H1 (cell line): ENCODE measurements around the gene GNB1L. TPM values are rescaled to one million over a fixed set of nuclear protein-coding genes. Genes with fewer than 3 reads are reported as not detected.

Experiments used
- BCL11A ChIP-seq, 2 experiments: IDR thresholded peaks; one replicate each; pipeline ENCODE4 v1.6.1; 2011; ENCODE audit warnings: low read depth in 2 of 2, low read length in 2 of 2, mild to moderate bottlenecking in 2 of 2
- CHD1 ChIP-seq: IDR thresholded peaks from 2 replicates; pipeline ENCODE4 v1.6.1; 2012; ENCODE audit warnings: low read depth, low read length, improper control_type of control experiment
- HDAC2 ChIP-seq, 2 experiments: fragments of 300-600 bp in 1 of 2; sonication (generic) in 1 of 2; IDR thresholded peaks; 2 replicates each; pipeline ENCODE4 v1.6.1; 2011 to 2012; ENCODE audit warnings: low read depth in 2 of 2, low read length in 2 of 2, mild to moderate bottlenecking in 2 of 2, moderate library complexity in 2 of 2, borderline replicate concordance in 1 of 2, inconsistent platforms in 1 of 2
- JUND ChIP-seq: IDR thresholded peaks from 2 replicates; pipeline ENCODE4 v1.6.1; 2011; ENCODE audit warnings: mild to moderate bottlenecking, improper control_type of control experiment, low read length
- KDM4A ChIP-seq: IDR thresholded peaks from one replicate; pipeline ENCODE4 v1.7.1; 2012; ENCODE audit warnings: low read depth, mild to moderate bottlenecking, moderate library complexity, low read length, inconsistent platforms; ENCODE audit not compliant: severe bottlenecking
- PHF8 ChIP-seq: fragments of 200-600 bp; sonication (generic); conservative IDR thresholded peaks from 2 replicates; pipeline ENCODE4 v1.7.1; 2012; ENCODE audit warnings: low read depth, mild to moderate bottlenecking, inconsistent platforms, low read length, moderate library complexity
- RBBP5 ChIP-seq: IDR thresholded peaks from 2 replicates; pipeline ENCODE4 v1.7.1; 2012; ENCODE audit warnings: low read depth, mild to moderate bottlenecking, inconsistent platforms, low read length, moderate library complexity, borderline replicate concordance
- SAP30 ChIP-seq: fragments of 300-600 bp; sonication (generic); IDR thresholded peaks from 2 replicates; pipeline ENCODE4 v1.7.1; 2012; ENCODE audit warnings: low read length, moderate library complexity, mild to moderate bottlenecking, inconsistent platforms; ENCODE audit not compliant: insufficient read depth, insufficient replicate concordance
- SRF ChIP-seq: IDR thresholded peaks from 2 replicates; pipeline ENCODE4 v1.6.1; 2011; ENCODE audit warnings: mild to moderate bottlenecking, low read depth, low read length, moderate library complexity
- polyA plus RNA-seq, 7 experiments: library from polyadenylated mRNA; depleted of rRNA in 3 of 7; stranded (reverse) in 5 of 7; unstranded in 2 of 7; fragments of >200 nt in 5 of 7; fragments of 200-250 nt in 2 of 7; gene quantifications; 1 replicate in 5 of 7; 2 replicates in 1 of 7; 4 replicates in 1 of 7; pipeline versions ENCODE4 v1.2.1 to v1.2.3, GENCODE V29; 2011 to 2013; ENCODE audit warnings: missing spikeins in 2 of 7, mixed read lengths in 2 of 7
- total RNA-seq: library from RNA; stranded (reverse); fragmentation: NEBNext Ultra II Directional; extraction: Animal tissue kit (Norgen Biotek cat#: 25700); gene quantifications from 2 replicates; pipeline ENCODE4 v1.2.1, GENCODE V29; 2021
- TF ChIP-seq, protein P1 (sequence below): fragments of 300-600 bp; sonication (generic); IDR thresholded peaks from 2 replicates; pipeline ENCODE4 v1.7.1; 2012; ENCODE audit warnings: low read length, moderate library complexity, mild to moderate bottlenecking, inconsistent platforms; ENCODE audit not compliant: insufficient replicate concordance

Gene GNB1L
- total and polyA plus RNA-seq, 2 of the 8 experiments (the other 6 are each of a cell fraction or from before 2014, with no cell fraction given) = 14.0 to 15.6 TPM

DNA sequence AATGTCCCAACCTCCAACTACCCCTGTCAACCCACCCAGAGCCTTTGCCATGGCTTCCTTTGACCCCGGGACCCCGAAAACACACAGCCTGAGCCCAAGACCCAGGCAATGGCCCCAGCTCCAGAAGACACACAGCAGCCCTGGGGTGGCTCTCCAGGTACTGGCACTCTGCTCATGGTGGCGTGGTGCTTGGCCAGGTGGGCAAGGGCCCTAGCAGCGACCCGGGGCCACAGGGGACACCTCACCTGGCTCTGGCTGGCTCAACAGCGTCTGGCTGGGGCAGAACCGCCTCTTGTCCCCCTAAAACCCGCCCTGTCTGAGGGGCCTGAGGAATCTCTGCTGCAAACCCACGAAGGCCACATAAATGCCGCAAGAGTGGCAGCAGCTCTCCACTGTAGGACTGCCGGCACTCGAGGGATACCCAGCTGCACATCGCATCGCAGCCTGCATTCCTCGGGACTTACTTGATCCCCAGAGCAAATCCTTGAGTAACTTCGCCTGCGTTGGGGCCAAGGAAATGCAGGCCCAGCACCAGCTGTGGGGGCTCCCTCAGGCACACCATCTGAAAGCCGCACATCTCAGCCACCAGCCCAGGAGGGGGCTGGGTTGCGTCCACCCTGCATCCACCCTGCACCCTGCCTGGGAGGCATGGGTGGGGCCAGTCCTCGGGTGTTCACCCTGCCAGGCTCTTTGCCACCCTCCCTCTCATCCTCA is 23.1 kb upstream of the GNB1L start (continued):
- TF ChIP-seq, protein P1, sequence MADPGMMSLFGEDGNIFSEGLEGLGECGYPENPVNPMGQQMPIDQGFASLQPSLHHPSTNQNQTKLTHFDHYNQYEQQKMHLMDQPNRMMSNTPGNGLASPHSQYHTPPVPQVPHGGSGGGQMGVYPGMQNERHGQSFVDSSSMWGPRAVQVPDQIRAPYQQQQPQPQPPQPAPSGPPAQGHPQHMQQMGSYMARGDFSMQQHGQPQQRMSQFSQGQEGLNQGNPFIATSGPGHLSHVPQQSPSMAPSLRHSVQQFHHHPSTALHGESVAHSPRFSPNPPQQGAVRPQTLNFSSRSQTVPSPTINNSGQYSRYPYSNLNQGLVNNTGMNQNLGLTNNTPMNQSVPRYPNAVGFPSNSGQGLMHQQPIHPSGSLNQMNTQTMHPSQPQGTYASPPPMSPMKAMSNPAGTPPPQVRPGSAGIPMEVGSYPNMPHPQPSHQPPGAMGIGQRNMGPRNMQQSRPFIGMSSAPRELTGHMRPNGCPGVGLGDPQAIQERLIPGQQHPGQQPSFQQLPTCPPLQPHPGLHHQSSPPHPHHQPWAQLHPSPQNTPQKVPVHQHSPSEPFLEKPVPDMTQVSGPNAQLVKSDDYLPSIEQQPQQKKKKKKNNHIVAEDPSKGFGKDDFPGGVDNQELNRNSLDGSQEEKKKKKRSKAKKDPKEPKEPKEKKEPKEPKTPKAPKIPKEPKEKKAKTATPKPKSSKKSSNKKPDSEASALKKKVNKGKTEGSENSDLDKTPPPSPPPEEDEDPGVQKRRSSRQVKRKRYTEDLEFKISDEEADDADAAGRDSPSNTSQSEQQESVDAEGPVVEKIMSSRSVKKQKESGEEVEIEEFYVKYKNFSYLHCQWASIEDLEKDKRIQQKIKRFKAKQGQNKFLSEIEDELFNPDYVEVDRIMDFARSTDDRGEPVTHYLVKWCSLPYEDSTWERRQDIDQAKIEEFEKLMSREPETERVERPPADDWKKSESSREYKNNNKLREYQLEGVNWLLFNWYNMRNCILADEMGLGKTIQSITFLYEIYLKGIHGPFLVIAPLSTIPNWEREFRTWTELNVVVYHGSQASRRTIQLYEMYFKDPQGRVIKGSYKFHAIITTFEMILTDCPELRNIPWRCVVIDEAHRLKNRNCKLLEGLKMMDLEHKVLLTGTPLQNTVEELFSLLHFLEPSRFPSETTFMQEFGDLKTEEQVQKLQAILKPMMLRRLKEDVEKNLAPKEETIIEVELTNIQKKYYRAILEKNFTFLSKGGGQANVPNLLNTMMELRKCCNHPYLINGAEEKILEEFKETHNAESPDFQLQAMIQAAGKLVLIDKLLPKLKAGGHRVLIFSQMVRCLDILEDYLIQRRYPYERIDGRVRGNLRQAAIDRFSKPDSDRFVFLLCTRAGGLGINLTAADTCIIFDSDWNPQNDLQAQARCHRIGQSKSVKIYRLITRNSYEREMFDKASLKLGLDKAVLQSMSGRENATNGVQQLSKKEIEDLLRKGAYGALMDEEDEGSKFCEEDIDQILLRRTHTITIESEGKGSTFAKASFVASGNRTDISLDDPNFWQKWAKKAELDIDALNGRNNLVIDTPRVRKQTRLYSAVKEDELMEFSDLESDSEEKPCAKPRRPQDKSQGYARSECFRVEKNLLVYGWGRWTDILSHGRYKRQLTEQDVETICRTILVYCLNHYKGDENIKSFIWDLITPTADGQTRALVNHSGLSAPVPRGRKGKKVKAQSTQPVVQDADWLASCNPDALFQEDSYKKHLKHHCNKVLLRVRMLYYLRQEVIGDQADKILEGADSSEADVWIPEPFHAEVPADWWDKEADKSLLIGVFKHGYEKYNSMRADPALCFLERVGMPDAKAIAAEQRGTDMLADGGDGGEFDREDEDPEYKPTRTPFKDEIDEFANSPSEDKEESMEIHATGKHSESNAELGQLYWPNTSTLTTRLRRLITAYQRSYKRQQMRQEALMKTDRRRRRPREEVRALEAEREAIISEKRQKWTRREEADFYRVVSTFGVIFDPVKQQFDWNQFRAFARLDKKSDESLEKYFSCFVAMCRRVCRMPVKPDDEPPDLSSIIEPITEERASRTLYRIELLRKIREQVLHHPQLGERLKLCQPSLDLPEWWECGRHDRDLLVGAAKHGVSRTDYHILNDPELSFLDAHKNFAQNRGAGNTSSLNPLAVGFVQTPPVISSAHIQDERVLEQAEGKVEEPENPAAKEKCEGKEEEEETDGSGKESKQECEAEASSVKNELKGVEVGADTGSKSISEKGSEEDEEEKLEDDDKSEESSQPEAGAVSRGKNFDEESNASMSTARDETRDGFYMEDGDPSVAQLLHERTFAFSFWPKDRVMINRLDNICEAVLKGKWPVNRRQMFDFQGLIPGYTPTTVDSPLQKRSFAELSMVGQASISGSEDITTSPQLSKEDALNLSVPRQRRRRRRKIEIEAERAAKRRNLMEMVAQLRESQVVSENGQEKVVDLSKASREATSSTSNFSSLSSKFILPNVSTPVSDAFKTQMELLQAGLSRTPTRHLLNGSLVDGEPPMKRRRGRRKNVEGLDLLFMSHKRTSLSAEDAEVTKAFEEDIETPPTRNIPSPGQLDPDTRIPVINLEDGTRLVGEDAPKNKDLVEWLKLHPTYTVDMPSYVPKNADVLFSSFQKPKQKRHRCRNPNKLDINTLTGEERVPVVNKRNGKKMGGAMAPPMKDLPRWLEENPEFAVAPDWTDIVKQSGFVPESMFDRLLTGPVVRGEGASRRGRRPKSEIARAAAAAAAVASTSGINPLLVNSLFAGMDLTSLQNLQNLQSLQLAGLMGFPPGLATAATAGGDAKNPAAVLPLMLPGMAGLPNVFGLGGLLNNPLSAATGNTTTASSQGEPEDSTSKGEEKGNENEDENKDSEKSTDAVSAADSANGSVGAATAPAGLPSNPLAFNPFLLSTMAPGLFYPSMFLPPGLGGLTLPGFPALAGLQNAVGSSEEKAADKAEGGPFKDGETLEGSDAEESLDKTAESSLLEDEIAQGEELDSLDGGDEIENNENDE = no peak
- TF ChIP-seq CHD1 = no peak
- TF ChIP-seq SAP30 = no peak
- no peak for TF ChIP-seq RBBP5
- no peak for TF ChIP-seq BCL11A (IDR thresholded peaks at IDR 0.05; ENCODE audit: low read depth in 2 of 2, low read length in 2 of 2)
- no peak for TF ChIP-seq SRF
- TF ChIP-seq HDAC2 (IDR thresholded peaks at IDR 0.05; ENCODE audit: borderline replicate concordance in 1 of 2, low read depth in 2 of 2, low read length in 2 of 2) = no peak
- no peak for TF ChIP-seq KDM4A
- TF ChIP-seq JUND = no peak
- TF ChIP-seq PHF8 = no peak
